HG03442 (cell line): ENCODE data around the gene CIBAR2.

Experiments
- ATAC-seq: cut with Tn5 transposase; IDR thresholded peaks from one replicate; pipeline ENCODE4 v1.9.1; 2021; ENCODE audit warnings: mild to moderate bottlenecking, moderate library complexity; ENCODE audit not compliant: unreplicated experiment

Gene CIBAR2

DNA sequence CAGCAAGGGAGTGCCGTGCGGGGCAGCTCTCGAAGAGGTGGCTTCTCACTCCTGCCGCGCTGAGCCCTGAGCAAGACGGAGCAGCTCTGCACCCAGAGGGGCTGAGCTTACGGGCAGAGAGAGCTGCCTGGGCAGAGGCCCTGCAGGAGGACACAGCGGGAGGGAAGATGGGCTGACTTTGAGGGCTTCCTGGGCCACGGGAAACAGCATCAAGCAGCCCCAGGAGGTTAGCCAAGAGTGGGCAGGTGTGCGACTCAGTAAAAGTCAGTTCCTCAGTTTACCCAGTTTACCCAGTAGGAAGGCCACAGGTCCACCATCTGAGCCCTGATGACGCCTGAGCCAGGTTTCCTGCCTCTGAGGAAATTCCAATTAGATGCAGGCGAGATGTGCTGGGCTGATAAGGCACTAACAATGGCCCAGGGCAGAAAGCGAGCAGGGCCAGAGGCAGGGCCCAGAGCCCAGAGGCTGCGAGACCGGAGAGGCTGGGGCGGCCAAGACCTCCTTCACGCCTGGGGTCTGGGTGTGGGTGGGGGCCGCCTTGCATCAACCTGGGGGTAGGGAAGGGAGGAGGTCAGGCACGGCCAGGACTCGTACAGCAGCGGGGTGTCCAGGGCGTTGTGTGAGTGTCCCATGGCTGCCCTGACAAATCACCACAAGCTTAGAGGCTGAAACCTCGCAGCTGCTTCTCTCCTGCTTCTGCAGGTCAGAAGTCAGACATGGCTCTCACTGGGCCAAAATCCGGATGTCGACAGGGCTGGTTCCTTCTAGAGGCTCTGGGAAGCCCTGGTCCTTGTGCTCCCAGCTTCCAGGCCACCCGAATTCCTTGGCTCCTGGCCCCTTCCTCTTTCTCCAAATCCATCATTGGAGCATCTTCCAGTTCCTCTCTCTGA, 32.0 kb upstream of the CIBAR2 start:
- no peak for ATAC-seq

DNA sequence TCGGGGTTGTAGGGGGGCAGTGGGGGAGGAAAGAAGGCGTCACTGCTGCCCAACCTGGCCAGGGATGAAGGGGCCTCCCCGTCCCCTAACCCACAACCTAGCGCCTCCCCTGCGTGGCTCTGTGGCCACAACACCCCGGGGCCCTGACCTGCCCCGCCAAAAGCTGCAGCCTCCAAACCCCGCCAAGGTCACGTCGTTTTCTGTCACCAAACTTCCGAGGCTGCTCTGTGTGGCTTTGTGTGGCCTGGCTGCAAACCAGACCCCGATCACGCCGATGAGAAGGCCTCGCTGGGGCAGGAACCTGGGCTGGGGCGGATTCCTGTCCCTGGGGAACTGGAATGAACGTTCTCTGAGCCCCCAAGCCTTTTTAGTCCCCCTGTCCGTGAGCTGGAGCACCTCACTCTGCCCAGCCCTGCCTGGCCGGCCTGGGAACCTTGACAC, 30.5 kb upstream of the CIBAR2 start:
- no peak for ATAC-seq

DNA sequence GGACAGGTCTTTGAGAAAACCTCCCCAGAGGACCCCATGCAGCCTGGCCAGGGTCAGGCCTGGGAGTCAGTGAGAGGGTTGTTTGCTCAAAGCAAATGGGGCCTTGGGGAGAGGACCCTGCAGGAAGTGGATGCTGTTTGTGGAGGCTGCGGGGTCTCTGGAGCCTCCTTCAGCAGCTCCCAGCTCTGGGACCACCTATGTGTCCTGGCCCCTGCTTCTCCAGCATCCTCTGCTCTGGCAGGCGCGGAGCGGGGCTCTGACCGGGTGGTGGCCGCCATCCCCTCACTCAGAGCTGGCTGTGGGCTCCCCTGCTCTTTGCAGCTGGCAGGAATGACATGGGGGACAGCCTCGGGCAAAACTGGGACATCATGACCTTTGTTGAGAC, 29.8 kb upstream of the CIBAR2 start:
- no peak for ATAC-seq

DNA sequence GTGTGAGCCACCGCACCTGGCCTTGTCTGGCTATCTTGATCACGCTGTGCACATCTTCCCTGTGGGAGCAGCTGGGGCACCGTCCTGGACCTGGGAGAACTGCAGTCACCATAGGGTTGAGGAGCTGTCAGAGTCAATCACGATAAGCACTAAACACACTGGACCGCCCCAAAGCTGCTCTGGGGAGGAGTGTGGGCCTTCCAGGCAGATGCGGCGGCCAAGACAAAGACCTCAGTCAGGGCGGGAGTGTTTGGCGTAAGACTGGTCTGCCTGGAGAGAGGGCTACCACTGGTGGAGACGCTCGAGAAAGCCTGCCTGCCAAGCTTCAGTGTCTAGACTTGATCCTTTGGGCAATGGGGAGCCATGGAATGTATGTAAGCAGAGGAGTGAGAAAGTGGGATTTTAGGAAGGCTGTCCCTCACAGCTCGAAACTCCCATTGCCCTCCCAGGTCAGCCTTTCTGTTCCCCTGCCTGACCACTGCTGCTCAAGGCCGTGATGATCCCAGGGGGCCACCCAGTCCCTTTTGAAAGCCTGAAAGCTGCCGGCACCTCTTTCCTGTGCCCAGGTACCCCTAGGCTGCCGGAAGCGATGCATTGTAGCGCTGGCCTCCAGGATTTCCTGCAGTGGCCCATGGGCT, 29.3 kb upstream of the CIBAR2 start:
- ATAC-seq, result no peak

DNA sequence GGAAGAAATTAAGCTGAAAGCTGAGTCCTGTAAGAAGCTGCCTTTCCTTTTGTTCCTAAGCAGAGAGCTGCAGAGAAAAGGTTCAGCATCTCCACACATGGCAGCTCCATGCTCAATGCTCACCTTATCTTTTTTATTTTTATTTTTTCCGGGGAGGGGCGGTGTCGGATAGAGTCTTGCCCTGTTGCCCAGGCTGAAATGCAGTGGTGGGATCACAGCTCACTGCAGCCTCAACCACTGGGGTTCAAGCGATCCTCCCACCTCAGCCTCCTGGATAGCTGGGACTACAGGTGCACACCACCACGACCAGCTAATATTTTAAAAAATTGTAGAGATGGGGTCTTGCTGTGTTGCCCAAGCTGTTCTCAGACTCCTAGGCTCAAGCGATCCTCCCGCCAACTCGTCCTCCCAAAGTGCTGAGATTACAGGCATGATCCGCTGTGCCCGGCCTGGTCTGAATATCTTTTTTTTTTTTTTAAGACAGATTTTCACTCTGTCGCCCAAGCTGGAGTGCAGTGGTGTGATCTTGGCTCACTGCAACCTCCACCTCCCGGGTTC, 28.3 kb upstream of the CIBAR2 start:
- no peak for ATAC-seq

DNA sequence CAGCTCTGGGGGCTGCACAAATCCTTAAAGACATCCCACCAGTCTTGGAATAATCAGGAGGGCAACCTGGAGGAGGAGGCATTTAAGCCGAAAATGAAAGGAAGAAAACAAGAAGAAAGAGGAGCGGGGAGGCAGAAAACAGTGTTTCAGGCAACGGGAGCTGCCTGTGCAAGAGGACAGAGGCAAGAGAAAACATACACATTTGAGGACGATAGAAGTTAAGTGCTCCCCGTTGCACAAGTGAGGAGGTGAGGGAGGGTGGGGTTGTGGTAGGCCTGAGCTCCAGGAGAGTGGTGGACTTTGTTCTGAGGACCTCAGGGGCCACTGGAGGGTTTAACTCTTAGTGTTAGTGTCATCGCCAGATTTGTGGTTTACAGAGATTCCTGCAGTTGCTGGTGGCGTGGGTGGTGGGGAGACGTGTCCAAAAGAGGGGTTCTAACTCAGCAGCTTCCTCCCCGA, 27.6 kb upstream of the CIBAR2 start:
- ATAC-seq, result no peak

DNA sequence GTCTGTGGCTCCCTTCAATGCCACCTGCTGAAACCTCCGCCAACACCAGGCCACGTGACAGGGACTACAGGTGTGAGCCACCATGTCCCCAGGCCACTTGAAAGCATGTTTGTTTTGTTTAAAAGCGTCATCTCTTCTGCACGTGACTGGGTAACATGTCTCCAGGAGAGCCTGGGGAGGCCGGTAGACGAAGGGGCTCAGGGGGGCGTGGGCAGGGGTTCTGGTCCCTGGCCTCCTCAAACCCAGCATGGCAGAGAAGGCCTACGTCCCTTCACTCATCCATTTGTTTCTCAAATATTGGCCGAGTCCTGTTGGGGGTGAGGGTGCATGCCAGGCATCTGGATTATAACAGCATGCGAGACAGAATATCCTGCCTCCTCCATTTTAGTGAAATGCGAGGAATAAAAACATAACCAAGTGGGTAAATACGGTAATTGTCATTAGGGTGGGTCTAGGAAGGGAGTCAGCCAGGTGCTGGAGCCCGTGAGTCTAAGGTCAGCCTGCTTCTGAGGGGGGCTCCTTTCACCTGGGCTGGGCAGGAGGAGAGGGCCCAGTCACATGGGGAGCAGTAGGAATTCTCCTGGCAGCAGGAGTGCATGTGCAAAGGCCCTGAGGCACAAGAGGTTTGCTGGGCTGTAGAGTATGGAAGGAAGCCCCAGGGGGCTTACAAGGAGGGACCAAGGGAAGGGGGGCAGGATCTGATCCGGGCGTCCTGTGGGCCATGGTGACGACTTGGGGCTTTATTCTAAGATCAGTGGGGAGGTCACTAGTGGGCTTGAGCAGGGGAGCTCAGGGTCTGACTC, 26.8 kb upstream of the CIBAR2 start:
- ATAC-seq, result no peak

DNA sequence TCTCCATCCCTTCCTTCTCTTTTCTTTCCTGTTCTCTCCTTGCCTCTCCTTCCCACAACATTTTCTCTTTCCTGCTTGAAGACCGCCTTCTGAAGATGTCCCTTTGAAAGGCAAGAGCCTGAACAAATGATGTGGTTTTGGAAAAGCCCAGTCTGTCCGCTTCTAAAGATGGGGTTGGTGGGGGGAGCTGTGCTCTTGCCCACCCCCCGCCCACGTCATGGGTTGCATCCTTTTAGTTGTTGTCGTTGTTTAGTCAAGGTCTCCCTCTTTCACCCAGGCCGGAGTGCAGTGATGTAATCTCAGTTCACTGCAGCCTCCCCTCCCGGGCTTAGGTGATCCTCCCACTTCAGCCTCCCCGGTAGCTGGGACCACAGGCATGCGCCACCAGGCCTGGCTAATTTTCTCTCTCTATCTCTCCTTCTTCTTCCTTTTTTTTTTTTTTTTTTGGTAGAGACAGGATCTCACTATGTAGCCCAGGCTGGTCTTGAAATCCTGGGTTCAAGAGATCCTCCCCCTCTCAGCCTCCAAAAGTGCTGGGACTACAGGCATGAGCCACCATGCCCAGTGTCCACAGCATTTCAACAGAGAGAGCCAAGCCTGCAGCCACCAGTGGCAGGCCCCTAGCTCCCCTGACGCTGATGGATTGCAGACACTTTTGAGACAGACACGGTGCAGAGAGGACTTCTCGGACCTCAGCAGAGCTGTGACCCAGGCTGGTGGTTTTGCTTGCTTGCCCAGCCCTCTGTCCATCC, 26.0 kb upstream of the CIBAR2 start:
- ATAC-seq, result no peak

DNA sequence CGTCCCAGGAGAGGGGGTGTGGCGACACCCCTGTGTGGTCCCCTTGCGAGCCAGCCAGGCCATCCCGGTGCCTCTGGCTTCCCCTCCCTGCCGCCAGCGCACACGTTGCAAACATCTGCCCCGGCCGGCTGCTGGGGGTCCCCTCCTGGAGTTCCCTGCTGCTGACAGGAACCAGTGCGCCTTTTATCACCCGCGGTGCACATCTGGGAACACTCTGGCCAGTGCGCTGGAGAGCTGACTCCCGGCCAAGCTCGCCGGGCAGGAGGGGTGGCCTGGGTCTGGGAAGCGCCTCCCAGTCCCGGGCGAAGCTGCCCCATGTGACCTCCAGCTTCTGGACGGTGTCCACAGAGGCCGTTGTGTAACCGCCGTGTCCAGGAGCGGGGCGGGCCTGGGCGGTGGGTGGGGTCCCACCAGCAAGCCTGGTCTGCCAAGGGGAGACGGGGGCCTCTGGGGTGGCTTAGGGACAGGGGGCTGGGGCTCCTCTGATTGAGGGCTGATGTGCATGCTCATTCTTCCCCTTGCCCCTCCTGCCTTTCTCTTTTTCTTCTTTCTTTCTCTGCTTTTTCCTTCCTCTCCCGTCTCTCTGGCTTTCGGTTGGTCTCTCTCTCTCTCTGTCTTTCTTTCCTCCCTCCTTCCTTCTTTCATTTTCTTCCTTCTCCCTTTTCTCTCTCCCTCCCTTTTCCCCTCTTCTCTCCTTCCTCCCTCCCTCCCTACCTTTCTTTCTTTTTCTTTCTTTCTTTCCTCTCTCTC, 25.2 kb upstream of the CIBAR2 start:
- ATAC-seq, result no peak

DNA sequence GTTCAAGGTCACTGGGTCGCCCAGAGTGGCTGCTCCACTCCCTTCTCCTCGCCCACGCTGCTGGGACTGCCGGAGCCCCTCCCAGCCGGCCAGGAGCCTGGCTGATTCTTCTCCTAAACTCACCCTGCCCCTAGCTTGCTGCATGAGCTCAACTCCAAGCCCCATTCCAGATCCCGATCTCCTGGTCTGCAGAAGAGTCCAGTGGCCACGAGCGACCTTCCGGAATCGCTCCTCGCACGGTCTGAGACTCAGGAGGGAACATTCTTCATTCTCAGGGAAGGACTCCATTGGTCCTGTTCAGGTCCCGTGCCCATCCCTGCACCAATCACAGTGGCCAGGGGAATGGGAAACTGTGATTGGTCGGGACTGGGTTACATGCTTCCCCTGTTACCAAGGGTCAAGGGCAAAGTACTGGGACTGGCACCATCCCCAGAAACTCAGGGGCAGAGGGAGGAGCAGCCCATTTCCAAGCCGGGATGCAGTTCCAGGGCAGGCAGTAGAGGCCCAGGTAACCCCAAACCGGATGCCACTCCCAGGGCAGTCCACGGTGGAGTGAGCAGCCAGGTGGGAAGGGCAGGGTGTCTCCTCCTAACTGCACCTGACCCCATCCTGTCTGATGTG, 24.5 kb upstream of the CIBAR2 start:
- no peak for ATAC-seq

DNA sequence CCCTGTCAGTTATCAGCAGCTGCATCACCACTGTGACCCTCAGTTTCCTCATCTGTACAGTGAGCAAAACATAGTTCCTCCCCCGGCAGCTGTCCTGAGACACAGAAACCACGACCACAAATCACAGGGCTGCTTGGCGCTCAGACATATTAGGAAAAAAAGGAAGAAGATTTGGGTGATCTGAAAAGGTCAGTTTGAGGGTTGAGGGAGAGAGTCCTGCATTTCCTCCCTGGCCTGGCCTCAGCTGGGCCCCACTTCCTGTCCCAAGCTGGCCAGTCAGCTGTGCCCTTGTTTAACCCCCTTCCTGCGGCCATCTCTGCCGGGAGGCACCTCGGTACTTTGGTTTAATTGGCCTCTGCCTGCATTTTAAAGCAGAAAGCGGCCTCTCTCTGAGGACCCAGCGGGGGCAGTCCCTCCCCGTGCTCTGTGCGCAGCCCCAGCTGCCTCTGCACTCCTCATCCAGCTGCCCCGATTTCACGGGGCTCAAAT, 24.0 kb upstream of the CIBAR2 start:
- ATAC-seq, result no peak

DNA sequence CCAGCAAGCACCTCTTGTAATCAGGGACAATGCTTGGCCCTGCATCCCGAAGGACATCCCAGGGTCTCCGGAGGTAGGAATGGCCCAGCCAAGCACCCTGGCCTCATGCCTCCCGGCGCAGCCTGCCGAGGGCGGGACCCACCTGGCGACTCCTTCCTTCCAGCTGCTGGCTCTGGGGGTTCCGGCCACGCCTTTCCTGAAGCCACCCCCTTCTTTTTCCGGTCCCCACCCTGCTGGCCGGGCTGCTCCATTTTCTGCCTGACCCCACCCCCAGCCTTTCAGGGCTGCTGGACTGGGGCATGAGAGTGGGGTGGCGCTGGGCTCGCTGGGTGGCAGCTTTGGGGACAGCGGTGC, 22.5 kb upstream of the CIBAR2 start:
- no peak for ATAC-seq

DNA sequence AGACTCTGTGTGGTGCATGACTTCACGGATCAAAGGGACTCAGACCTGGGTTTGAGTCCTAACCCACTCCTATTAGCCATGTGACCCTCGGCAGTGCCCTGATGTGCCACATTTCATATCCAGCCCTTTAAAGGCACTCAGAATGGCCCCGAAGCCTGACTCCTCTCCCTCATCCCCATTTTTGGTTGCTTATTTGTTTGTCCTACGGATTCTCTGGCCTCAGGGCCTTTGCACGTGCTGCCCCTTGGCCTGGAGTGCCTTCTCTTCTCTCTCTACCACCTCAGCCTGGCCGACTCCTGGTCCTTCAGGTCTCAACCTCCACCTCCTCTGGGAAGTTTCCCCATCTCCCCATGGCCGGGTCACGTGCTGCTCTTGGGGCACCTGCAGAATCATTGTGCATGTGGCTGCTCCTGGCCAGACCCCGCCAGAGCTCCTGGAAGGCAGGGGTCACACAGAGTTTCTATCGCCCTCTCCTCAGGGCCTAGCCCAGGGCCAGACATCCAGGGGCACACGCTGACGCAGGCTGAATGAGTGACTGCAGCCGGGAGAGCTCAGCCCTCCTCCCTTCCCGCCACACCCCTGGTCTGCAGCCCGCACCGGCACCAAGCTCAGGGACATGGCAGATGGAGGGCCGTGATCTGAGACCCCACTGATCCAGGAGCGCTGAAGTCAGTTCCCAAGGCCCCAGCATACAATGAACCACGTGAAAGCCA, 22.0 kb upstream of the CIBAR2 start:
- ATAC-seq, result no peak

DNA sequence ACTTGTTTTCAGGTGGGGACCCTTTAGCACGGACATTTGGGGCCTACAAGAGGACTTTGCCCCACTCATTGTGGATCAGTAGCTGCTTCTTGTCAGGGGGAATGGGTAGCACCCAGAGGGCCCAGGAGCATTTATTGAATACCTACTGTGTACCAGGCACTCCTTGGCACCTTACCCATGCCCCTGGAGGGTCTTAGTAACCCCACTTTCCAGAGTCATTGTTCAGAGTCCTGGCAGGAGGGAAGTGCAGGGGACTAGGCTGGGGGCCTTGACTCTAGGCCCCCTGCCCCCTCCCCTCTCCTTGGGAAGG, 21.0 kb upstream of the CIBAR2 start:
- ATAC-seq, result no peak

DNA sequence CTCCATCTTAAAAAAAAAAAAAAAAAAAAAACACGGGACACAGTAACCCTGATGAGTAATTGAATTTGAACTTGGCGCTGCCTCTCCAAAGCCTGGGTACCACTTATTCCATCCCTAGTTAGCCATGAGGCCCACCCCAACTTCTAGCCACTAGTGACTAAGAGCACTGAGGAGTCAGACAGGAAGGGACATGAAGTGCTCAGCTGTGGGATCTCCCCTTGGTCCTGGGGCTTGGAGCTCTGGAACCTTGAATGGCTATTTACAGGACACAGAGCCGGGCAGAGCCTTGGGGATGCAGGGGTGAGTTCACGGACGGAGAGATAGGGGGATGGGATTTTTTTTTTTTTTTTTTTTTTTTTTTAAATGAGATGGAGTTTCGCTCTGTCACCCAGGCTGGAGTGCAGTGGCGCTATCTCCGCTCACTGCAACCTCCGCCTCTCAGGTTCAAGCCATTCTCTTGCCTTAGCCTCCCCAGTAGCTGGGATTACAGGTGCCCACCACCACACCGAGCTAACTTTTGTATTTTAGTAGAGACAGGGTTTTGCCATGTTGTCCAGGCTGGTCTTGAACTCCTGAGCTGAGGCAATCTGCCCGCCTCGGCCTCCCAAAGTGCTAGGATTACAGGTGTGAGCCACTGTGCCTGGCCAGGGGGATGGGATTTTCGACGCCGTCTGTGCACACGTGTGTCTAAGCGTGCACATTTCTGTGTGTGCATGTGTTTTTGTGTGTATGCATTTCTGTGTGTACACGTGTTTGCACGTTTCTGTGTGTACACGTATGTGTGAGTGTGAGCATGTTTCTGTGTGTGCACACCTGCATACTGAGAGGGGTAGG, 20.4 kb upstream of the CIBAR2 start:
- no peak for ATAC-seq

DNA sequence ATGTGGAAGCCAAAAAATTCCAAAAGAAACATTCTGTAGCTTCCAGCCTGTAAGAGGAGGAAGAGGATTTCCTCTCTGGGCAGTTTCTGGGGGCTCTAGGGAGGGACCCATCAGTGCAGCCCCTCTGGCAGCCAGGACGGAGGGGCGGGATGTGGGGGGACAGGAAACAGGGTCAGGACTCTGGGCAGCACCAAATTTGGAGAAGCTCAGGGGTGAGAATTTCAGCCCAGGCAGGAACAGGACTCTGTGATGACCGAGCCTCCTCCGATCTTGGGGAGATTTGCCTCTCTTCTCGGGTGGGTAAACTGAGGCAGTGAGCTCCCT, 18.4 kb upstream of the CIBAR2 start:
- no peak for ATAC-seq

DNA sequence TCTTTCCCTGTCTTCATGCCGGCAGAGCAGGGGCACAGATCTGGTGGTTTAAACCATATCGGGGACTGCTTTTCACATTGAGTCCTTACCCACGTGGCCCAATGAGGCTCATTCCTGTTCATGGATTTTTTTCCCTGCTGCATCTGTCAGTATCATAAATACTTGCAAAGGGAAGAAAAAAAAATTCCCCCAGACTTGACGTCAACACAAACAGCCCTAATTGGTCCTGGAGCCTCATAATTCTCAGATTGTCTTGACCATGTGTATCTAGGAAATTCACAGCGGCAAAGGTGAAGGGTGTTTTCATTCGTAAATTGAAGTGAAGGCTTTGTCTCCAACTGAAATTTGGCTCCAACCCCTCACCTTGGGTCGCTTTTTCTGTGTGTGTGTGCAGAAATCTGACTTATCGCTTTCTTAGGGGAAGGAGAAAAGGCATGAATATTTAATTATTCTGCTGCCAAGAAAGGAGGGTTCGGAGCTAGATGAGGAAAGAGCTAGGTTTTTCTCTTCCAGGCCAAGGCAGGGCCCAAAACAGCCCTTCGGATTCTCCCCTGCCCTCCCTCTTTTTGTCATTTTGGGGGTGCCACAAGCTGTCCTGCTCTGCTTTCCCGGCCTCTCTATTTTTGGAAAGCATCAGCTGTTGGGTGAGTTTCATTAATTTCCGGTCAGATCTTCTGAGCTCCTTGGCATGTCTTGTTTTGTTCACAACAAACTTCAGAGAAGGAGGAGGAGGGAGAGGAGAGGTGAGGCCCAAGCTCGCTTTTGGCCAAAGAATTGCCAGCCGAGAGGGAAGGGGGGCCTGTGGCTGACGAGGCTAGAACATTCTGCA, 17.8 kb upstream of the CIBAR2 start:
- no peak for ATAC-seq
